GM19455 (cell line): ENCODE results near the gene SIRPB1.
"Not testable (repeated sequence)": the region's sequence is repeated elsewhere in the genome, so short reads cannot be mapped to it uniquely, and the experiment has no call there.

Experiments used
- ATAC-seq: cut with Tn5 transposase; IDR thresholded peaks from one replicate; pipeline ENCODE4 v1.9.1; 2021; ENCODE audit not compliant: unreplicated experiment

SIRPB1 gene

GRCh38 chr20:1600736-1601135, 19.1 kb downstream of the SIRPB1 start:
- ATAC-seq = no peak

- ATAC-seq = no peak
These were observed 24.5 kb downstream of the SIRPB1 start for GRCh38 chr20:1595333-1595732.

GRCh38 chr20:1588533-1589460, 31.0 kb downstream of the SIRPB1 start:
- ATAC-seq = no peak

- no peak for ATAC-seq
These were observed 31.9 kb downstream of the SIRPB1 start for GRCh38 chr20:1587781-1588532.

- ATAC-seq = no peak
These were observed 40.3 kb downstream of the SIRPB1 start for GRCh38 chr20:1579488-1579887.

- no peak for ATAC-seq
These were observed 41.9 kb downstream of the SIRPB1 start for GRCh38 chr20:1577906-1578305.

- not testable (repeated sequence) for ATAC-seq
These were observed 42.5 kb downstream of the SIRPB1 start for GRCh38 chr20:1577313-1577712.

- no peak for ATAC-seq
These were observed 43.2 kb downstream of the SIRPB1 start for GRCh38 chr20:1576641-1577040.

GRCh38 chr20:1576003-1576402, 43.8 kb downstream of the SIRPB1 start:
- ATAC-seq = not testable (repeated sequence)

GRCh38 chr20:1571583-1571982, 48.2 kb downstream of the SIRPB1 start:
- not testable (repeated sequence) for ATAC-seq
